ENCODE results near the gene TMBIM6.

GRCh38 chr12:49702009-49702408, 39.3 kb upstream of the TMBIM6 start:
- TF ChIP-seq ZNF211 (tag by site-specific recombination; IDR thresholded peaks at IDR 0.05; ENCODE audit: low read depth): no peak
- TF ChIP-seq SETDB1 (IDR thresholded peaks at IDR 0.05; ENCODE audit: insufficient read length, low read length): no peak
- TF ChIP-seq CTCF (tag by site-specific recombination; IDR thresholded peaks at IDR 0.05): no peak
- no peak for TF ChIP-seq ZNF350 (tag by site-specific recombination; IDR thresholded peaks at IDR 0.05)
- no peak for TF ChIP-seq ZNF837 (tag by site-specific recombination; IDR thresholded peaks at IDR 0.05)
- TF ChIP-seq ZNF776 (tag by site-specific recombination; IDR thresholded peaks at IDR 0.05; ENCODE audit: borderline replicate concordance): no peak
- TF ChIP-seq ZNF112 (tag by site-specific recombination; IDR thresholded peaks at IDR 0.05): no peak
- TF ChIP-seq ZNF510 (tag by site-specific recombination; IDR thresholded peaks at IDR 0.05; ENCODE audit: insufficient replicate concordance): no peak
- no peak for TF ChIP-seq ZNF280D (tag by site-specific recombination; IDR thresholded peaks at IDR 0.05)
- no peak for TF ChIP-seq SALL2 (tag by site-specific recombination; IDR thresholded peaks at IDR 0.05; ENCODE audit: borderline replicate concordance)
